Thyroid gland (tissue), 4 donors: ENCODE data around the gene AK1. TPM values are rescaled to one million over a fixed set of nuclear protein-coding genes. Genes with fewer than 3 reads are reported as not detected.

ENCODE experiments used
- DNase-seq, 2 donors: peaks; one replicate each; pipeline ENCODE4 v3.0.0-alpha.2; 2019
- H3K27ac ChIP-seq, 3 donors: fragments of 200-600 bp; sonication (generic); 1 replicate in 2 of 3; 2 replicates in 1 of 3; pipeline ENCODE4 v1.5.1; 2016 to 2019; ENCODE audit warnings: mild to moderate bottlenecking in 1 of 3, moderate library complexity in 1 of 3
- H3K27me3 ChIP-seq: fragments of 200-600 bp; sonication (generic); one replicate; pipeline ENCODE4 v1.5.1; 2019
- H3K36me3 ChIP-seq, 2 donors: fragments of 200-600 bp; sonication (generic); one replicate each; pipeline ENCODE4 v1.5.1; 2016 to 2019
- H3K4me1 ChIP-seq, 2 donors: fragments of 200-600 bp; sonication (generic); one replicate each; pipeline ENCODE4 v1.5.1; 2017 to 2019
- H3K4me3 ChIP-seq, 3 donors: fragments of 200-600 bp; sonication (generic); replicated peaks in 1 of 3; 1 replicate in 2 of 3; 2 replicates in 1 of 3; pipeline ENCODE4 v1.5.1; 2016; ENCODE audit warnings: mild to moderate bottlenecking in 1 of 3
- H3K9me3 ChIP-seq: fragments of 200-600 bp; sonication (generic); one replicate; pipeline ENCODE4 v1.5.1; 2017
- CTCF ChIP-seq, 6 experiments: fragments of 200-600 bp in 3 of 6; fragments of 450-650 bp in 3 of 6; sonication (generic) in 3 of 6; IDR thresholded peaks; one replicate each; pipeline ENCODE4 v1.5.1; 2016 to 2019; ENCODE audit warnings: antibody characterized with exemption in 6 of 6, mild to moderate bottlenecking in 2 of 6, inconsistent platforms in 1 of 6, moderate library complexity in 1 of 6
- POLR2A ChIP-seq, 2 donors: fragments of 450-650 bp; IDR thresholded peaks; one replicate each; pipeline ENCODE4 v1.6.1; 2017; ENCODE audit warnings: antibody characterized with exemption in 2 of 2, mild to moderate bottlenecking in 2 of 2, moderate library complexity in 1 of 2
- WGBS, 2 donors: methylation state at CpG; one replicate each; pipeline ENCODE4 v1.1.5; 2017; 5-methylcytosine and 5-hydroxymethylcytosine counted together
- intact Hi-C: fragments of 100-400 bp; cut with DNase I; formaldehyde crosslinking; loops from one replicate; pipeline ENCODE4 v1.15.1; 2023
- total RNA-seq, 4 donors: library from RNA; depleted of rRNA; stranded (reverse); fragments of >200 nt; gene quantifications; one replicate each; pipeline ENCODE4 v1.2.3, GENCODE V29; 2016

The AK1 gene
- total RNA-seq, 4 donors from 2014 or later = 56.3 to 98.9 (median 86.3) TPM

DNA sequence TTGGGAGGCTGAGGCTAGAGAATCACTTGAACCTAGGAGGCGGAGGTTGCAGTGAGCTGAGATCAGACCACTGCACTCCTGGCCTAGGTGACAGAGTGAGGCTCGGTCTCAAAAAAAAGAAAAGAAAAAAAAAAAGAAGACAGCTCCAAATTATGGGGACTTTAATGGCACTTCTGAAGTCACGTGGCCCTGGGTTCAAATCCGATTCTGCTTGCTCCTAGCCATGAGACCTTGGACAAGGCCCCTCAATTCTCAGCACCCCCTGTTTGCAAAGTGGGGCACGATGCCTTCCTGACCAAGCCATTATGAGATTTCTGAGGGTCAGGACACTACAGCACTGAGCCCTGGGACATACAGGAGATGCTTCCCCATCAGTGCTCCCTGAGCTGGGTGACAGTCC lies 22.0 kb downstream of the AK1 start:
- no peaks in the 10 kb centered on the region for H3K27me3 ChIP-seq
- no peak for DNase-seq
- no peaks in the 10 kb centered on the region for H3K9me3 ChIP-seq
- TF ChIP-seq CTCF (IDR thresholded peaks at IDR 0.05) = no peak
- no peak for TF ChIP-seq POLR2A (IDR thresholded peaks at IDR 0.05)
- no peaks in the 10 kb centered on the region for H3K36me3 ChIP-seq
- intact Hi-C loops = no loop called here
- H3K4me1 ChIP-seq = peaks cover 6 to 51% of the 10 kb centered on the region in 2 donors
- H3K4me3 ChIP-seq = no peak overlapping the region
- WGBS, 2 donors = 94 to 96% methylated on average over 5 of the region's 5 CpGs
- H3K27ac ChIP-seq = no peak overlapping the region

- TF ChIP-seq POLR2A (IDR thresholded peaks at IDR 0.05) (no peak), CTCF (IDR thresholded peaks at IDR 0.05) (no peak)
- no peak for DNase-seq
- H3K9me3 ChIP-seq = no peaks in the 10 kb centered on the region
- peaks cover 6 to 49% of the 10 kb centered on the region in 2 donors for H3K4me1 ChIP-seq
- intact Hi-C loops = no loop called here
- 61 to 85% methylated on average over 5 to 10 of the region's 11 CpGs for WGBS, 2 donors
- no peaks in the 10 kb centered on the region for H3K27me3 ChIP-seq
- peak overlapping the region; percentile 58 to 81 (median 72) for H3K27ac ChIP-seq
- H3K36me3 ChIP-seq = no peaks in the 10 kb centered on the region
- no peak overlapping the region for H3K4me3 ChIP-seq
Measured at GRCh38 chr9:127854960-127855359, 22.5 kb downstream of the AK1 start.

- Histone ChIP-seq H3K4me1 (peaks cover 6 to 43% of the 10 kb centered on the region in 2 donors), H3K27ac (peak within 1 kb of the TSS; percentile 58 to 81 (median 72)), H3K4me3 (peak within 1 kb of the TSS; percentile 2 to 54 (median 6)), H3K27me3 (no peaks in the 10 kb centered on the region), H3K9me3 (no peaks in the 10 kb centered on the region), H3K36me3 (no peaks in the 10 kb centered on the region)
- TF ChIP-seq CTCF (IDR thresholded peaks at IDR 0.05) (no peak), POLR2A (IDR thresholded peaks at IDR 0.05) (peak in 1 of 2 donors; percentile 40)
- peak; percentile 52 to 53 for DNase-seq
- intact Hi-C loops = no loop called here
- WGBS, 2 donors = 55 to 69% methylated on average over 14 to 29 of the region's 37 CpGs
Measured at GRCh38 chr9:127854184-127854806, 23.2 kb downstream of the AK1 start, which contains the start of gene ENG. Gene ENG (minus strand): TSS chr9:127854658. CDS start chr9:127854355, 303 bp downstream.

GRCh38 chr9:127853312-127854183 lies 23.9 kb downstream of the AK1 start:
- H3K4me3 ChIP-seq = peak overlapping the region; percentile 2 to 54 (median 6)
- peak overlapping the region; percentile 58 to 81 (median 72) for H3K27ac ChIP-seq
- no peaks in the 10 kb centered on the region for H3K36me3 ChIP-seq
- H3K9me3 ChIP-seq = no peaks in the 10 kb centered on the region
- intact Hi-C loops = no loop called here
- peaks cover under 1 to 35% of the 10 kb centered on the region in 2 donors for H3K4me1 ChIP-seq
- 55 to 57% methylated on average over 8 to 13 of the region's 13 CpGs for WGBS, 2 donors
- DNase-seq = no peak
- H3K27me3 ChIP-seq = no peaks in the 10 kb centered on the region
- TF ChIP-seq POLR2A (IDR thresholded peaks at IDR 0.05) (no peak), CTCF (IDR thresholded peaks at IDR 0.05) (no peak)
